ENCODE results near the gene MXD4.

- no peak for TF ChIP-seq NBN (conservative IDR thresholded peaks at IDR 0.05)
- TF ChIP-seq FOXJ3 (CRISPR knock-in tag; IDR thresholded peaks at IDR 0.05; ENCODE audit: borderline replicate concordance), result no peak
- TF ChIP-seq, protein P1, sequence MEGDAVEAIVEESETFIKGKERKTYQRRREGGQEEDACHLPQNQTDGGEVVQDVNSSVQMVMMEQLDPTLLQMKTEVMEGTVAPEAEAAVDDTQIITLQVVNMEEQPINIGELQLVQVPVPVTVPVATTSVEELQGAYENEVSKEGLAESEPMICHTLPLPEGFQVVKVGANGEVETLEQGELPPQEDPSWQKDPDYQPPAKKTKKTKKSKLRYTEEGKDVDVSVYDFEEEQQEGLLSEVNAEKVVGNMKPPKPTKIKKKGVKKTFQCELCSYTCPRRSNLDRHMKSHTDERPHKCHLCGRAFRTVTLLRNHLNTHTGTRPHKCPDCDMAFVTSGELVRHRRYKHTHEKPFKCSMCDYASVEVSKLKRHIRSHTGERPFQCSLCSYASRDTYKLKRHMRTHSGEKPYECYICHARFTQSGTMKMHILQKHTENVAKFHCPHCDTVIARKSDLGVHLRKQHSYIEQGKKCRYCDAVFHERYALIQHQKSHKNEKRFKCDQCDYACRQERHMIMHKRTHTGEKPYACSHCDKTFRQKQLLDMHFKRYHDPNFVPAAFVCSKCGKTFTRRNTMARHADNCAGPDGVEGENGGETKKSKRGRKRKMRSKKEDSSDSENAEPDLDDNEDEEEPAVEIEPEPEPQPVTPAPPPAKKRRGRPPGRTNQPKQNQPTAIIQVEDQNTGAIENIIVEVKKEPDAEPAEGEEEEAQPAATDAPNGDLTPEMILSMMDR (CRISPR knock-in tag; IDR thresholded peaks at IDR 0.05), result no peak
- no peak for TF ChIP-seq HMG20B (CRISPR knock-in tag; conservative IDR thresholded peaks at IDR 0.05)
Observed at GRCh38 chr4:2283199-2283711, 21.3 kb upstream of the MXD4 start.

Data from HepG2 (cell line).